ENCODE measurements around the gene CPNE5.
A peak's percentile ranks its signal among the peaks of the same experiment; 100 is the strongest.

- no peak for TF ChIP-seq EZH2 (IDR thresholded peaks at IDR 0.05; ENCODE audit: low read length)
- TF ChIP-seq, protein P1, sequence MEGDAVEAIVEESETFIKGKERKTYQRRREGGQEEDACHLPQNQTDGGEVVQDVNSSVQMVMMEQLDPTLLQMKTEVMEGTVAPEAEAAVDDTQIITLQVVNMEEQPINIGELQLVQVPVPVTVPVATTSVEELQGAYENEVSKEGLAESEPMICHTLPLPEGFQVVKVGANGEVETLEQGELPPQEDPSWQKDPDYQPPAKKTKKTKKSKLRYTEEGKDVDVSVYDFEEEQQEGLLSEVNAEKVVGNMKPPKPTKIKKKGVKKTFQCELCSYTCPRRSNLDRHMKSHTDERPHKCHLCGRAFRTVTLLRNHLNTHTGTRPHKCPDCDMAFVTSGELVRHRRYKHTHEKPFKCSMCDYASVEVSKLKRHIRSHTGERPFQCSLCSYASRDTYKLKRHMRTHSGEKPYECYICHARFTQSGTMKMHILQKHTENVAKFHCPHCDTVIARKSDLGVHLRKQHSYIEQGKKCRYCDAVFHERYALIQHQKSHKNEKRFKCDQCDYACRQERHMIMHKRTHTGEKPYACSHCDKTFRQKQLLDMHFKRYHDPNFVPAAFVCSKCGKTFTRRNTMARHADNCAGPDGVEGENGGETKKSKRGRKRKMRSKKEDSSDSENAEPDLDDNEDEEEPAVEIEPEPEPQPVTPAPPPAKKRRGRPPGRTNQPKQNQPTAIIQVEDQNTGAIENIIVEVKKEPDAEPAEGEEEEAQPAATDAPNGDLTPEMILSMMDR (optimal IDR thresholded peaks at IDR 0.05 in 1 of 3, IDR thresholded peaks at IDR 0.05 in 1 of 3, conservative IDR thresholded peaks at IDR 0.05 in 1 of 3; ENCODE audit: extremely low read depth in 1 of 3, insufficient read depth in 2 of 3, low read length in 3 of 3): peak; percentile 82 to 89 (median 88)
Measured at GRCh38 chr6:36885461-36886401, 46.5 kb upstream of the CPNE5 start, which contains the start of gene C6orf89.

Data from keratinocyte (primary cell).